Keratinocyte (primary cell): ENCODE results near the gene ZRANB1. TPM values are rescaled to one million over a fixed set of nuclear protein-coding genes. Genes with fewer than 3 reads are reported as not detected.

Experiments
- DNase-seq: peaks from one replicate; pipeline ENCODE4 v3.0.0-alpha.2; 2011; ENCODE audit warnings: low read depth, missing footprints, low spot score
- FAIRE-seq: peaks from 2 replicates; lab custom pipeline; 2011; peaks lifted over from hg19 to GRCh38; lab: Jason Lieb, UNC
- H2AFZ ChIP-seq: 2 replicates; pipeline ENCODE4 v1.6.0; 2012; ENCODE audit warnings: low read length, control low read depth, inconsistent platforms; ENCODE audit not compliant: control insufficient read depth
- H3K27ac ChIP-seq: 2 replicates; pipeline ENCODE4 v1.5.1; 2011; ENCODE audit warnings: low read length; ENCODE audit not compliant: control insufficient read depth, insufficient read depth
- H3K27me3 ChIP-seq: 3 replicates; pipeline ENCODE4 v1.6.0; 2011; ENCODE audit warnings: low read length; ENCODE audit not compliant: control insufficient read depth, insufficient read depth; ENCODE audit errors: extremely low read depth
- H3K36me3 ChIP-seq, 2 experiments: 2 replicates in 1 of 2; 3 replicates in 1 of 2; pipeline ENCODE4 v1.5.1; 2011; ENCODE audit warnings: low read length in 2 of 2, mild to moderate bottlenecking in 1 of 2; ENCODE audit not compliant: control insufficient read depth in 2 of 2, insufficient read depth in 2 of 2; ENCODE audit errors: extremely low read depth in 1 of 2
- H3K4me1 ChIP-seq: 3 replicates; pipeline ENCODE4 v1.5.1; 2011; ENCODE audit warnings: low read length; ENCODE audit not compliant: control insufficient read depth, insufficient read depth; ENCODE audit errors: extremely low read depth
- H3K4me2 ChIP-seq: 3 replicates; pipeline ENCODE4 v1.6.0; 2011; ENCODE audit warnings: low read depth, low read length; ENCODE audit not compliant: control insufficient read depth, insufficient read depth; ENCODE audit errors: extremely low read depth
- H3K4me3 ChIP-seq, 3 experiments: fragments of 200-600 bp in 1 of 3; sonication (generic) in 1 of 3; 2 replicates in 2 of 3; 3 replicates in 1 of 3; pipeline ENCODE4 v1.5.1; 2011 to 2016; ENCODE audit warnings: low read length in 3 of 3, mild to moderate bottlenecking in 3 of 3, control low read depth in 2 of 3, inconsistent platforms in 1 of 3, low read depth in 1 of 3, mixed read lengths in 1 of 3, mixed run types in 1 of 3, moderate library complexity in 1 of 3; ENCODE audit not compliant: control insufficient read depth in 2 of 3, insufficient read depth in 2 of 3; ENCODE audit errors: extremely low read depth in 1 of 3
- H3K79me2 ChIP-seq: 2 replicates; pipeline ENCODE4 v1.6.0; 2012; ENCODE audit warnings: low read length; ENCODE audit not compliant: control insufficient read depth, insufficient read depth
- H3K9ac ChIP-seq: 3 replicates; pipeline ENCODE4 v1.6.0; 2011; ENCODE audit warnings: low read length; ENCODE audit not compliant: control insufficient read depth, insufficient read depth; ENCODE audit errors: extremely low read depth
- H3K9me1 ChIP-seq: 3 replicates; pipeline ENCODE4 v1.6.0; 2011; ENCODE audit warnings: low read length; ENCODE audit not compliant: control insufficient read depth, insufficient read depth; ENCODE audit errors: extremely low read depth
- H3K9me3 ChIP-seq: 2 replicates; pipeline ENCODE4 v1.5.1; 2012; ENCODE audit warnings: low read depth, low read length; ENCODE audit not compliant: control insufficient read depth
- H4K20me1 ChIP-seq: 3 replicates; pipeline ENCODE4 v1.6.0; 2011; ENCODE audit warnings: low read length; ENCODE audit not compliant: control insufficient read depth, insufficient read depth; ENCODE audit errors: extremely low read depth
- CTCF ChIP-seq, 3 experiments: IDR thresholded peaks in 1 of 3; conservative IDR thresholded peaks in 1 of 3; optimal IDR thresholded peaks in 1 of 3; 2 replicates in 2 of 3; 3 replicates in 1 of 3; pipeline versions ENCODE3 to v1.5.1; 2011; ENCODE audit warnings: low read length in 3 of 3, mild to moderate bottlenecking in 3 of 3, moderate library complexity in 2 of 3, control low read depth in 1 of 3, inconsistent platforms in 1 of 3; ENCODE audit not compliant: insufficient read depth in 2 of 3; ENCODE audit errors: extremely low read depth in 1 of 3
- EZH2 ChIP-seq: IDR thresholded peaks from one replicate; pipeline ENCODE4 v1.6.1; 2012; ENCODE audit warnings: inconsistent platforms, mild to moderate bottlenecking, low read length, moderate library complexity
- dilution Hi-C: fragments of 300-500 bp; cut with MboI; formaldehyde crosslinking; loops from one replicate; pipeline ENCODE4 v1.7.0; 2020; ENCODE audit warnings: low sequenced_read_pairs; ENCODE audit not compliant: extremely low pct_ligation_motif_present
- polyA plus RNA-seq, 5 experiments: library from polyadenylated mRNA; depleted of rRNA in 3 of 5; stranded (reverse) in 3 of 5; stranded (forward) in 1 of 5; unstranded in 1 of 5; fragments of >200 nt; gene quantifications; 1 replicate in 1 of 5; 2 replicates in 3 of 5; 3 replicates in 1 of 5; pipeline versions ENCODE4 v1.2.1 to v1.2.3, GENCODE V29; 2011 to 2012; ENCODE audit warnings: missing spikeins in 2 of 5, low read depth in 1 of 5, low replicate concordance in 1 of 5

ZRANB1 gene
- polyA plus RNA-seq, 1 donor (not counting 4 experiments of a cell fraction or from before 2014, with no cell fraction given) = 9.3 TPM

- no peak overlapping the region for H3K9ac ChIP-seq
- no peak for FAIRE-seq
- no peaks in the 10 kb centered on the region for H3K9me1 ChIP-seq
- H3K4me2 ChIP-seq = no peak overlapping the region
- H3K27ac ChIP-seq = no peak overlapping the region
- H4K20me1 ChIP-seq = no peaks in the 10 kb centered on the region
- peaks cover 54 to 55% of the 10 kb centered on the region in 2 experiments for H3K36me3 ChIP-seq
- H2AFZ ChIP-seq = no peak overlapping the region
- H3K4me1 ChIP-seq = peaks cover 5% of the 10 kb centered on the region
- H3K79me2 ChIP-seq = no peaks in the 10 kb centered on the region
- H3K27me3 ChIP-seq = no peaks in the 10 kb centered on the region
- dilution Hi-C loops = no loop called here
- DNase-seq = no peak
- H3K4me3 ChIP-seq = no peak overlapping the region
- TF ChIP-seq EZH2 (no peak), CTCF (optimal IDR thresholded peaks at IDR 0.05 in 1 of 3, IDR thresholded peaks at IDR 0.05 in 1 of 3, conservative IDR thresholded peaks at IDR 0.05 in 1 of 3; ENCODE audit: extremely low read depth in 1 of 3, insufficient read depth in 2 of 3, low read length in 3 of 3) (peak; percentile 46 to 53 (median 51))
- no peaks in the 10 kb centered on the region for H3K9me3 ChIP-seq
These were observed 50.8 kb downstream of the ZRANB1 start for GRCh38 chr10:124992462-124993344.

DNA sequence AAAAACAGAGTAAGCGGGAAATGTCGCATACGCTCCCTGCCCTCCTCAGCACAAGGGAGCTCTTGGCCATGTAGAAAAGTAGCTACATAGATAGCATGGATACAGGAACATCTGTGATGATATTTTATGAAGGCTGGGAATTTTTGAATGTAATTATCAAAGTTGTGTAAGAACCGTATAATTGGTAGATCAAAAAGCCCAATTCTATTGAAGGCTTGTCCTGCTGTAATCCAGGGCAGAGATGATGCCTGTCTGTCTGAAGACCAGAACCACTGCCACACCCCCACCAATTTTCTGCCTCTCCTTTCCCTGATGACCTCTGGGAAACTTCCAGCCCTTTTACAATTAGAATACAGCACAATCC, 51.4 kb downstream of the ZRANB1 start:
- Histone ChIP-seq H3K36me3 (peaks cover 56 to 59% of the 10 kb centered on the region in 2 experiments), H2AFZ (no peak overlapping the region), H3K27me3 (no peaks in the 10 kb centered on the region), H3K4me2 (no peak overlapping the region), H3K4me3 (no peak overlapping the region), H3K9me3 (no peaks in the 10 kb centered on the region), H3K27ac (no peak overlapping the region), H4K20me1 (no peaks in the 10 kb centered on the region), H3K79me2 (no peaks in the 10 kb centered on the region), H3K4me1 (peaks cover 5% of the 10 kb centered on the region), H3K9ac (no peak overlapping the region), H3K9me1 (no peaks in the 10 kb centered on the region)
- FAIRE-seq (no peak), DNase-seq (no peak)
- TF ChIP-seq CTCF (optimal IDR thresholded peaks at IDR 0.05 in 1 of 3, IDR thresholded peaks at IDR 0.05 in 1 of 3, conservative IDR thresholded peaks at IDR 0.05 in 1 of 3; ENCODE audit: extremely low read depth in 1 of 3, insufficient read depth in 2 of 3, low read length in 3 of 3) (no peak), EZH2 (no peak)
- dilution Hi-C loops = no loop called here
